ENCODE data around the gene WFDC8. TPM values are rescaled to one million over a fixed set of nuclear protein-coding genes. Genes with fewer than 3 reads are reported as not detected.

The WFDC8 gene
- total and polyA plus RNA-seq, 2 donors (not counting 3 experiments of a cell fraction or from before 2014, with no cell fraction given), result not detected

DNA sequence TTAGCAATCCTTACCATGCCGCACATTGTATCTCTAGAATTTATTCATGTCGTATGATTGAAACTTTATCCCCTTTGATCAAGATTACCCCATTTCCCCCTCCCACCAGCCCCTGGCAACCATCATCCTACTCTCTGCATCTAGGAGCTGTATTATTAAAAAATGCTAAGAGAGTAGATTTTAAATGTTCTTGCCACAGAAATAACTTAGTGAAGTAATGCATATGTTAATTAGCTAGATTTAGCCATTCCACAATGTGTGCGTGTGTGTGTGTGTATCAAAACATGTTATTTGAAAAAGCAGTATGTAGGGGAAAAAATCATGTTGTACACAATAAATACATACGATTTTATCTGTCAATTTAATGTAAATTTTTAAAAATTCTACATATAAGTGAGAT lies 51.8 kb downstream of the WFDC8 start:
- DNase-seq (ENCODE audit: low read depth, low spot score), result no peak
- Histone ChIP-seq H3K79me2 (ENCODE audit: control insufficient read depth, insufficient read depth, low read length) (no peaks in the 10 kb centered on the region), H3K27ac (ENCODE audit: insufficient read depth, low read depth, low read length) (no peak overlapping the region), H4K20me1 (replicated peaks; ENCODE audit: control insufficient read depth, extremely low read depth, insufficient read depth, low read length) (no peaks in the 10 kb centered on the region), H3K9me1 (replicated peaks; ENCODE audit: control insufficient read depth, extremely low read depth, insufficient read depth, low read length) (no peaks in the 10 kb centered on the region), H3K27me3 (ENCODE audit: control insufficient read depth in 2 of 2, insufficient read depth in 2 of 2, low read length in 2 of 2) (no peaks in the 10 kb centered on the region), H3K9me3 (replicated peaks; ENCODE audit: control insufficient read depth, insufficient read depth, low read length) (no peaks in the 10 kb centered on the region), H3K4me2 (ENCODE audit: insufficient read depth, low read length) (no peak overlapping the region), H3K4me1 (ENCODE audit: control insufficient read depth, extremely low read depth, insufficient read depth, low read length) (no peaks in the 10 kb centered on the region), H2AFZ (ENCODE audit: low read depth, low read length) (no peak overlapping the region), H3K4me3 (replicated peaks in 1 of 3; ENCODE audit: insufficient read depth in 1 of 3, low read depth in 1 of 3, low read length in 3 of 3) (no peak overlapping the region), H3K36me3 (ENCODE audit: control insufficient read depth in 2 of 2, extremely low read depth in 1 of 2, insufficient read depth in 2 of 2, low read length in 2 of 2) (no peaks in the 10 kb centered on the region), H3K9ac (replicated peaks; ENCODE audit: extremely low read depth, insufficient read depth, low read length) (no peak overlapping the region)
- FAIRE-seq, result no peak
- no peak for TF ChIP-seq POLR2AphosphoS5 (IDR thresholded peaks at IDR 0.05; ENCODE audit: insufficient read depth, low read depth, low read length)
- TF ChIP-seq GATA2 (IDR thresholded peaks at IDR 0.05; ENCODE audit: insufficient read depth, insufficient read length, low read depth, low read length), result no peak
- TF ChIP-seq, protein P1, sequence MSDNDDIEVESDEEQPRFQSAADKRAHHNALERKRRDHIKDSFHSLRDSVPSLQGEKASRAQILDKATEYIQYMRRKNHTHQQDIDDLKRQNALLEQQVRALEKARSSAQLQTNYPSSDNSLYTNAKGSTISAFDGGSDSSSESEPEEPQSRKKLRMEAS (IDR thresholded peaks at IDR 0.05; ENCODE audit: insufficient read depth, insufficient read length), result no peak
- no peak for TF ChIP-seq EZH2 (IDR thresholded peaks at IDR 0.05; ENCODE audit: borderline replicate concordance, low read depth, low read length, severe bottlenecking)
- TF ChIP-seq POLR2A (IDR thresholded peaks at IDR 0.05; ENCODE audit: low read depth, low read length), result no peak
- TF ChIP-seq JUN (IDR thresholded peaks at IDR 0.05; ENCODE audit: borderline replicate concordance, insufficient read depth, insufficient read length, low read depth), result no peak
- no peak for TF ChIP-seq FOS (IDR thresholded peaks at IDR 0.05; ENCODE audit: borderline replicate concordance, insufficient read depth, low read length)
- TF ChIP-seq MYC (IDR thresholded peaks at IDR 0.05; ENCODE audit: low read depth, low read length), result no peak
- TF ChIP-seq, protein P2, sequence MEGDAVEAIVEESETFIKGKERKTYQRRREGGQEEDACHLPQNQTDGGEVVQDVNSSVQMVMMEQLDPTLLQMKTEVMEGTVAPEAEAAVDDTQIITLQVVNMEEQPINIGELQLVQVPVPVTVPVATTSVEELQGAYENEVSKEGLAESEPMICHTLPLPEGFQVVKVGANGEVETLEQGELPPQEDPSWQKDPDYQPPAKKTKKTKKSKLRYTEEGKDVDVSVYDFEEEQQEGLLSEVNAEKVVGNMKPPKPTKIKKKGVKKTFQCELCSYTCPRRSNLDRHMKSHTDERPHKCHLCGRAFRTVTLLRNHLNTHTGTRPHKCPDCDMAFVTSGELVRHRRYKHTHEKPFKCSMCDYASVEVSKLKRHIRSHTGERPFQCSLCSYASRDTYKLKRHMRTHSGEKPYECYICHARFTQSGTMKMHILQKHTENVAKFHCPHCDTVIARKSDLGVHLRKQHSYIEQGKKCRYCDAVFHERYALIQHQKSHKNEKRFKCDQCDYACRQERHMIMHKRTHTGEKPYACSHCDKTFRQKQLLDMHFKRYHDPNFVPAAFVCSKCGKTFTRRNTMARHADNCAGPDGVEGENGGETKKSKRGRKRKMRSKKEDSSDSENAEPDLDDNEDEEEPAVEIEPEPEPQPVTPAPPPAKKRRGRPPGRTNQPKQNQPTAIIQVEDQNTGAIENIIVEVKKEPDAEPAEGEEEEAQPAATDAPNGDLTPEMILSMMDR (IDR thresholded peaks at IDR 0.05; ENCODE audit: extremely low read depth in 1 of 2, insufficient read depth in 1 of 2, low read depth in 1 of 2, low read length in 2 of 2), result no peak
- no TSS peak for BruUV-seq (replicated peaks)
- CTCF ChIA-PET, result no interaction called here
- dilution Hi-C loops (cut with MboI; ENCODE audit: extremely low pct_ligation_motif_present, low sequenced_read_pairs), result no loop called here
- intact Hi-C loops (cut with micrococcal nuclease), result no loop called here
- POLR2A ChIA-PET, result no interaction called here

Data from endothelial cell of umbilical vein (primary cell).